AG09309 (cell line): ENCODE data around the gene GRIK1.

Experiments used
- DNase-seq: peaks from one replicate; pipeline ENCODE4 v3.0.0-alpha.2; 2010; ENCODE audit warnings: low read depth
- H3K4me3 ChIP-seq: 2 replicates; pipeline ENCODE4 v1.5.1; 2011; ENCODE audit warnings: mild to moderate bottlenecking, low read depth, low read length, moderate library complexity; ENCODE audit not compliant: control insufficient read depth
- CTCF ChIP-seq: IDR thresholded peaks from 2 replicates; pipeline ENCODE4 v1.5.1; 2011; ENCODE audit warnings: mild to moderate bottlenecking, low read depth, low read length, inconsistent platforms; ENCODE audit not compliant: insufficient read depth, control insufficient read depth; ENCODE audit errors: missing control alignments

GRIK1 gene

GRCh38 chr21:29730281-29730680 lies 209.5 kb downstream of the GRIK1 start:
- no peak overlapping the region for H3K4me3 ChIP-seq
- no peak for TF ChIP-seq CTCF
- no peak for DNase-seq

- DNase-seq: no peak
- H3K4me3 ChIP-seq: no peak overlapping the region
- no peak for TF ChIP-seq CTCF
Measured at GRCh38 chr21:29726044-29726443, 213.8 kb downstream of the GRIK1 start.

GRCh38 chr21:29725025-29725736 lies 214.6 kb downstream of the GRIK1 start:
- no peak for TF ChIP-seq CTCF
- DNase-seq: no peak
- no peak overlapping the region for H3K4me3 ChIP-seq

- TF ChIP-seq CTCF: no peak
- no peak for DNase-seq
- no peak overlapping the region for H3K4me3 ChIP-seq
Measured at GRCh38 chr21:29721964-29722363, 217.8 kb downstream of the GRIK1 start.

GRCh38 chr21:29721221-29721620 lies 218.6 kb downstream of the GRIK1 start:
- H3K4me3 ChIP-seq: no peak overlapping the region
- no peak for DNase-seq
- TF ChIP-seq CTCF: no peak

- DNase-seq: no peak
- no peak overlapping the region for H3K4me3 ChIP-seq
- TF ChIP-seq CTCF: no peak
Measured at GRCh38 chr21:29719521-29719920, 220.3 kb downstream of the GRIK1 start.

- no peak overlapping the region for H3K4me3 ChIP-seq
- TF ChIP-seq CTCF: no peak
- DNase-seq: no peak
Measured at GRCh38 chr21:29718081-29718815, 221.5 kb downstream of the GRIK1 start.
